Natural killer cell (primary cell): ENCODE measurements around the gene EFCC1. TPM values are rescaled to one million over a fixed set of nuclear protein-coding genes. Genes with fewer than 3 reads are reported as not detected.

Source experiments
- ATAC-seq, 3 donors: fragments of 150-1000 bp in 2 of 3; fragments of 200-7000 bp in 1 of 3; cut with Tn5 transposase; 1 replicate in 1 of 3; 2 replicates in 2 of 3; pipeline ENCODE4 v1.10.0; 2021; ENCODE audit warnings: mild to moderate bottlenecking in 2 of 3, moderate library complexity in 2 of 3
- DNase-seq, 2 donors: peaks; one replicate each; pipeline versions ENCODE4 v3.0.0 to v3.0.0-alpha.2; 2013 to 2021; ENCODE audit warnings: mixed read lengths in 1 of 2
- H3K27ac ChIP-seq: one replicate; pipeline ENCODE4 v1.5.1; 2013; ENCODE audit warnings: mild to moderate bottlenecking, low read length
- H3K27me3 ChIP-seq: one replicate; pipeline ENCODE4 v1.6.1; 2013; ENCODE audit warnings: low read length; ENCODE audit not compliant: control insufficient read depth, insufficient read depth
- H3K36me3 ChIP-seq: one replicate; pipeline ENCODE4 v1.6.1; 2013; ENCODE audit warnings: low read length; ENCODE audit not compliant: control insufficient read depth, insufficient read depth
- H3K4me1 ChIP-seq: one replicate; pipeline ENCODE4 v1.6.1; 2013; ENCODE audit warnings: low read length; ENCODE audit not compliant: control insufficient read depth, insufficient read depth
- H3K4me3 ChIP-seq: one replicate; pipeline ENCODE4 v1.5.1; 2013; ENCODE audit warnings: low read length
- H3K9me3 ChIP-seq: one replicate; pipeline ENCODE4 v1.6.1; 2013; ENCODE audit warnings: low read length; ENCODE audit not compliant: control insufficient read depth, insufficient read depth
- H3K27ac Mint-ChIP-seq, 2 donors: one replicate each; pipeline ENCODE4 v1.8.0; 2022; ENCODE audit warnings: mild to moderate bottlenecking in 2 of 2, mixed read lengths in 2 of 2, moderate library complexity in 1 of 2
- H3K27me3 Mint-ChIP-seq, 2 donors: one replicate each; pipeline ENCODE4 v1.8.0; 2022; ENCODE audit warnings: low read depth in 2 of 2, mixed read lengths in 2 of 2
- H3K36me3 Mint-ChIP-seq: one replicate; pipeline ENCODE4 v1.8.0; 2022; ENCODE audit warnings: mixed read lengths
- H3K4me1 Mint-ChIP-seq, 2 donors: one replicate each; pipeline ENCODE4 v1.8.0; 2022; ENCODE audit warnings: mixed read lengths in 2 of 2
- H3K4me3 Mint-ChIP-seq: one replicate; pipeline ENCODE4 v1.8.0; 2022; ENCODE audit warnings: mild to moderate bottlenecking, moderate library complexity, mixed read lengths
- H3K9me3 Mint-ChIP-seq, 2 donors: one replicate each; pipeline ENCODE4 v1.8.0; 2022; ENCODE audit warnings: mixed read lengths in 2 of 2
- WGBS: methylation state at CpG from one replicate; pipeline ENCODE4 v1.1.7; 2013; ENCODE audit warnings: missing lambda C conversion rate; ENCODE audit not compliant: insufficient coverage; 5-methylcytosine and 5-hydroxymethylcytosine counted together
- intact Hi-C: fragments of 100-400 bp; cut with micrococcal nuclease; formaldehyde crosslinking; loops from one replicate; pipeline ENCODE4 v1.14.2; 2022
- total RNA-seq, 4 donors: library from RNA; stranded (reverse); fragments of 120-200 nt in 1 of 4; gene quantifications; one replicate each; pipeline versions ENCODE4 v1.2.3 to v1.2.4, GENCODE V29; 2013 to 2022
- TF ChIP-seq, protein P1 (sequence below): fragments of 200-600 bp; IDR thresholded peaks from one replicate; pipeline ENCODE4 v1.8.0; 2022; ENCODE audit warnings: antibody characterized with exemption

Gene EFCC1
- total RNA-seq, 3 donors from 2014 or later (not counting 1 experiment from before 2014, with no cell fraction given), result 0.28 to 0.70 TPM; not detected in 1

DNA sequence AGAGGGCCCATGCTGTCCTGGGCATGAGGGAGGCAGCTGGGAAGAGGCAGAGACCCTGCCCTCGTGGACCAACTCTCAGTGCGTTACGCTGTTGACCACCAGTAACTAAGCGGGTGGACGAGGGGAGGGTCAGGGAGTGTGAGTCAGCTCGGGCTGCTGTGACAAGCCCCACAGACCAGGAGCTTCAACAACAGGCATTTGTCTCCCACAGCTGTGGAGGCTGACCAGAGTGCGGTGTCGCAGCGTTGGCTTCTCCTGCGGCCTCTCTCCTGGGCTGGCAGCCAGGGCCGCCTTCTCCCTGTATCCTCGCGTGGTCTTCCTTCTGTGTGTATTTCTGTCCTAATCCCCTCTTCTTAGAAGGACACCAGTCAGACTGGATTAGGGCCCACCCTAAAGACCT is 13.0 kb downstream of the EFCC1 start:
- Histone ChIP-seq H3K27ac (peak overlapping the region; percentile 86), H3K27me3 (no peaks in the 10 kb centered on the region), H3K36me3 (no peaks in the 10 kb centered on the region), H3K9me3 (no peaks in the 10 kb centered on the region), H3K4me3 (no peak overlapping the region), H3K4me1 (peaks cover 38% of the 10 kb centered on the region)
- ATAC-seq, result no peak
- DNase-seq, result no peak
- Mint-ChIP-seq H3K4me1 (peaks cover 39 to 49% of the 10 kb centered on the region in 2 donors), H3K27ac (peak overlapping the region; percentile 92 to 93), H3K36me3 (no peaks in the 10 kb centered on the region), H3K9me3 (no peaks in the 10 kb centered on the region), H3K27me3 (no peaks in the 10 kb centered on the region), H3K4me3 (no peak overlapping the region)
- TF ChIP-seq, protein P1, sequence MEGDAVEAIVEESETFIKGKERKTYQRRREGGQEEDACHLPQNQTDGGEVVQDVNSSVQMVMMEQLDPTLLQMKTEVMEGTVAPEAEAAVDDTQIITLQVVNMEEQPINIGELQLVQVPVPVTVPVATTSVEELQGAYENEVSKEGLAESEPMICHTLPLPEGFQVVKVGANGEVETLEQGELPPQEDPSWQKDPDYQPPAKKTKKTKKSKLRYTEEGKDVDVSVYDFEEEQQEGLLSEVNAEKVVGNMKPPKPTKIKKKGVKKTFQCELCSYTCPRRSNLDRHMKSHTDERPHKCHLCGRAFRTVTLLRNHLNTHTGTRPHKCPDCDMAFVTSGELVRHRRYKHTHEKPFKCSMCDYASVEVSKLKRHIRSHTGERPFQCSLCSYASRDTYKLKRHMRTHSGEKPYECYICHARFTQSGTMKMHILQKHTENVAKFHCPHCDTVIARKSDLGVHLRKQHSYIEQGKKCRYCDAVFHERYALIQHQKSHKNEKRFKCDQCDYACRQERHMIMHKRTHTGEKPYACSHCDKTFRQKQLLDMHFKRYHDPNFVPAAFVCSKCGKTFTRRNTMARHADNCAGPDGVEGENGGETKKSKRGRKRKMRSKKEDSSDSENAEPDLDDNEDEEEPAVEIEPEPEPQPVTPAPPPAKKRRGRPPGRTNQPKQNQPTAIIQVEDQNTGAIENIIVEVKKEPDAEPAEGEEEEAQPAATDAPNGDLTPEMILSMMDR, result no peak
- 96% methylated on average over 13 of the region's 13 CpGs for WGBS
- intact Hi-C loops, result no loop called here

DNA sequence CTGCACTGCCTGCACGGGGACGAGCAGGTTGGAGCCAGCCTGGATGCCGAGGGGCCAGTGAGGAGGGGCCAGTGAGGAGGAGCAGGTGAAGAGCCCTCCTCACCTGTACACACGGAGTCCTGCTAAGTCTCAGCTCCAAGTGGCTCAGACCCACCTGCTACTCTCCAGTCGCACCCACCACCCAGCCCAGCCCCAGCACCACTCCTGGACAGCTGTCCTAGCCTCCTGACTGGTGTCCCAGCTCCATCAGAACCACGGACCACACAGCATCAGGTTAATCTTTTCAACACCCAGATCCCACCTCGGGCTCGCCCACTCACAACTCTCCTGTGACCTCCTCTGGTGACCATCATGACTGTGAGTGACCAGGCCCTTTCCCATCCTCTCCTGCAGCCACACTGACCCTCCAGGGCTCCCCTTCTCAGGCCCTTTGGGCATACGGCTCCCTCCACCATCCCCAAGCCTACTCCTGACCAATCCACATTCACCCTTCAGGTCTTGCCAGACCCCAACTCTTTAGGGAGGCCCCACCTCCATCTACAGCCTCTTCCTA is 13.8 kb downstream of the EFCC1 start:
- no peaks in the 10 kb centered on the region for H3K9me3 Mint-ChIP-seq
- H3K4me1 Mint-ChIP-seq, result peaks cover 41 to 47% of the 10 kb centered on the region in 2 donors
- no peak for ATAC-seq
- Histone ChIP-seq H3K36me3 (no peaks in the 10 kb centered on the region), H3K27ac (peak overlapping the region; percentile 86), H3K27me3 (no peaks in the 10 kb centered on the region), H3K9me3 (no peaks in the 10 kb centered on the region), H3K4me1 (peaks cover 38% of the 10 kb centered on the region), H3K4me3 (no peak overlapping the region)
- H3K36me3 Mint-ChIP-seq, result no peaks in the 10 kb centered on the region
- no peaks in the 10 kb centered on the region for H3K27me3 Mint-ChIP-seq
- no peak for DNase-seq
- TF ChIP-seq, protein P1, result no peak
- peak overlapping the region; percentile 92 to 93 for H3K27ac Mint-ChIP-seq
- 94% methylated on average over 9 of the region's 9 CpGs for WGBS
- intact Hi-C loops, result no loop called here
- peak overlapping the region; percentile 57 for H3K4me3 Mint-ChIP-seq

DNA sequence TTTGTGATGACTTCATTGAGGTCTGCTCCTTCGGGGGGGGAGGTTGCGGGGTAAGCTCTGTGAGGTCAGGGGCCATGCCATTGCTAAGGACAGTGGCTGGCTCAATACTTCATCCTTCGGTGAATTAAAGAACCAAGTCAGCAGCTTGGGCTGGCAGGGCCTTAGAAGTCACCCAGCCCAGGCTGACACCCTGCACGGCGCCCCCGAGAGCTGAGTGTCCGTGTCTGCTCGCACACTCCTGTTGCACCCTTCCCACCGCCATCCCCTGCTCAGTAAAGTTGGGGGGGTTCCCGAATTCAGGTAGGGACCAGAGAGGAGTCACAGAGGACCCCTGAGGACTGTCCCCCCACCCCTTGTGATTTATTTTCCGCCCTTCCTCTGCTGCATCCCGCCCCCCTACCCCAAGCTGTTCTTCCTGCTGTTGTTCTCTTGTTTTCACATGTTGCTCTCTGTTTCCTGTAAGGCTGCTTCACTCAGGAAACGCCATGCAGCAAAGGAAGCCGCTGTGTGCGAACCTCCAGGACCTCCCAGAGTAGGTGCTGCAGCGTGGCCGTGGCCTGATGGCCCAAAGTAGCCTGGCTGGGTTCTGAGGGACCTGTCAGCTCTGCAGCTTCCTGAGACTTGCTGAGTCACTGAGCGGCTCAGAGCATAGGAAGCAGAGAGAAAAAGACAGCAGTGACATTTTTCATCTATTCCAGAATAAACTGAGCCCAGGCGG is 14.4 kb downstream of the EFCC1 start:
- H3K27ac ChIP-seq, result peak overlapping the region; percentile 86
- WGBS, result 9% methylated on average over 19 of the region's 19 CpGs
- Mint-ChIP-seq H3K4me1 (peaks cover 41 to 47% of the 10 kb centered on the region in 2 donors), H3K27ac (peak overlapping the region; percentile 92 to 93), H3K27me3 (no peaks in the 10 kb centered on the region), H3K9me3 (no peaks in the 10 kb centered on the region), H3K4me3 (peak overlapping the region; percentile 88), H3K36me3 (no peaks in the 10 kb centered on the region)
- ATAC-seq (peak; percentile 68 to 77 (median 72)), DNase-seq (peak; percentile 54 to 75)
- intact Hi-C loops, result no loop called here
- H3K27me3 ChIP-seq, result no peaks in the 10 kb centered on the region
- H3K9me3 ChIP-seq, result no peaks in the 10 kb centered on the region
- peak overlapping the region; percentile 2 for H3K4me3 ChIP-seq
- TF ChIP-seq, protein P1, result no peak
- no peaks in the 10 kb centered on the region for H3K36me3 ChIP-seq
- peaks cover 38% of the 10 kb centered on the region for H3K4me1 ChIP-seq
